ENCODE measurements around the gene SACM1L.

The SACM1L gene

DNA sequence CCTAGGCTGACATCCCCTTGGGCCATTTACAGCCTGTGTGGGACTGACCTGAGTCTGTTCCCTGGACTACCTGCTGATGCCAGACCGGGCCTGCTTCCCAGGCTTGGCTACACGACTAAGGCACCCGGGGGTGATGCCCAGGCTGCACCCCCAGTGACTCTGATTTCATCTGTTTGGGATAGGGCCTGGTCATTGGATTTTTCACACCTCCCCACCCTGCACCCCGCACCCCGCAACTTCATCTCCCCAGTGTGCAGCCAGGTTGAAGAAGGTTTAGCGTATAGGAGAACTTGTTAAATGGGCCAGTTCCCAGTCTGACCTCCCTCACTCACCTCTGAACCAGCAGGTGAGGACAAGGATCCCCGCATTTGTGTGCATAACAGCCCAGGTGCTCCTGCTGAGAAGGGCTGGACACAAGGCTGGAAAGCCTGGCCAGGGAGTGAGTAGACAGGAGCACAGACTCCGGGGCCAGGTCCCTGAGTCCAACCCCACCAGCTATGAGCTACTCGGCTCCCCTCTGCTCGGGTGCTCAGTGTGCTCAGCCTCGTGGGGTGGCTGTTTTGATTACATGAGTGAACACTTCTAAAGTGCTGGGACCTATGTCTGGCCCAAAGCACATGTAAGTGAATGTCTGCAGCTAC lies 88.7 kb downstream of the SACM1L start:
- no peak overlapping the region for H3K4me3 Mint-ChIP-seq
- peaks cover 3% of the 10 kb centered on the region for H3K27me3 Mint-ChIP-seq
- no peak overlapping the region for H3K27ac Mint-ChIP-seq
- intact Hi-C loops (cut with micrococcal nuclease) = no loop called here
- no peaks in the 10 kb centered on the region for H3K9me3 Mint-ChIP-seq
- H3K36me3 Mint-ChIP-seq (ENCODE audit: low read depth) = no peaks in the 10 kb centered on the region
- no peaks in the 10 kb centered on the region for H3K4me1 Mint-ChIP-seq (ENCODE audit: low read depth)

- Mint-ChIP-seq H3K9me3 (no peaks in the 10 kb centered on the region), H3K27me3 (peaks cover 3% of the 10 kb centered on the region), H3K27ac (no peak overlapping the region), H3K36me3 (ENCODE audit: low read depth) (no peaks in the 10 kb centered on the region), H3K4me1 (ENCODE audit: low read depth) (no peaks in the 10 kb centered on the region), H3K4me3 (no peak overlapping the region)
- intact Hi-C loops (cut with micrococcal nuclease) = no loop called here
These were observed 89.6 kb downstream of the SACM1L start for GRCh38 chr3:45778761-45779201.

DNA sequence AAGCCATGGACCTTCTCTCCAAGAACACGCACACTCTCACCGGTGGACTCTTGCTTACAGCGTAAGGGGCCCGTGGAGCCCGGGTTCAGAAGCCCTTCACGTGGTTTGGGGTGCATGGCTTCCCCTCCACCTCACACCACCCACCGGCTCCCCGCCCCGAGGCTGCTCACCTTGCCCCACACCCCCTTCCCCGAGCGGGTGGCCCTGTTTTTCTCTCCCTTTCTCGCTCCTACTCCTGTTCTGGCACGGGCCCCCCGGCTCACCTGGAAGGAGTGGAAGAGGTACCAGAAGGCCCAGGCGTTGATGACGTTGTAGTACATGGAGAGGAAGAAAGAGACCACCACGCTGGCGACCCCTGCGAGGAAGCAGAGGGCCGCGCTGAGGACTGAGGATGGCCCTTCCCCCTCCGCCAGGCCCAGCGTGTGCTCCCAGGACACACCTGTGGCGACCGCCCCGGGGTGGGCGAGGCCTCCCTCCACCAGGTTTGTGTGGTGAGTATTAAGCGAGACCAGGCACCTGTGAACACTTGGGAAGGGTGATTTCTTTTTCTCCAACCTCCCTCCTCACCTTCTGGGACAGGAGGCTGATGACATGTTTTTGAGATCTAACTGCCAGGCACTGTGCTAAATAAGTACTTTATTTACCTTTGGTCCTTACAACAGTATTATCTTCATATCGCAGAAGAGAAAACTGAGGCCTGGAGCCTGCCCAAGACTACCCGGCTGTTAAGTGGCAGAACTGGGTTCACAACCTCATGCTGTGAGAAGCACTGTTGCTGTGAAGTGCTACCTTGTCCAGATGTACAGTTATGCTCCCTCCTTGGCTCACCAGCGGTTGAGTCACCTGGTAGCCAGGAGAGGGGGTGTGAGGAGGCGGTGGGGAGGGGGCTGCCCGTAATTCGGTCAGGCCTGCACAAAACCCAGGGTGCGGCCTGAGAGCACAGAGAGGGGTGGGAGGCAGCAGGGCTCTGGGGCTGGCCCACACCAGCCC lies 90.8 kb downstream of the SACM1L start:
- Mint-ChIP-seq H3K4me3 (no peak overlapping the region), H3K27me3 (peaks cover 4% of the 10 kb centered on the region), H3K27ac (no peak overlapping the region), H3K9me3 (peaks cover 5% of the 10 kb centered on the region), H3K36me3 (ENCODE audit: low read depth) (no peaks in the 10 kb centered on the region), H3K4me1 (ENCODE audit: low read depth) (no peaks in the 10 kb centered on the region)
- intact Hi-C loops (cut with micrococcal nuclease) = no loop called here

DNA sequence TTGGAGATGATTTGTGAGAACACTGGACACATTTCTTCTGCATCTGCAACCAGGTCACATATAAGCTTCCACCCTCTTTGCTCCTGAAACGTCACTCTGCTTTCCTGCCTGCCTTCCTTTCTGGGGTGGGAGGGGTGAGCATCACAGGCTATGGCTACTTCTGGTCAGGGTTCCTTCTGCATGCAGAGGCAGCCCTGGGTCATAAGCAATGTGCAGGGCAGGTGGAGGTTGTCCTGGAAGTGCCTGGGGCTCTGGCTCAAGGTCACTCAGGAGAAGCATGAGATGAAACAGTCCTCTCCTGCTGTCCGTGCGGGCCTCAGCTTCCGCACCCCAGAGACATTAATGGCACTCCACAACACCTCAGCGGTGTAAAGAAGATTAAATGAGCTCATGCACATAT lies 92.1 kb downstream of the SACM1L start:
- H3K4me1 Mint-ChIP-seq (ENCODE audit: low read depth) = no peaks in the 10 kb centered on the region
- H3K27me3 Mint-ChIP-seq = peaks cover 3% of the 10 kb centered on the region
- no peaks in the 10 kb centered on the region for H3K36me3 Mint-ChIP-seq (ENCODE audit: low read depth)
- intact Hi-C loops (cut with micrococcal nuclease) = no loop called here
- no peak overlapping the region for H3K4me3 Mint-ChIP-seq
- H3K9me3 Mint-ChIP-seq = peaks cover 5% of the 10 kb centered on the region
- H3K27ac Mint-ChIP-seq = no peak overlapping the region

DNA sequence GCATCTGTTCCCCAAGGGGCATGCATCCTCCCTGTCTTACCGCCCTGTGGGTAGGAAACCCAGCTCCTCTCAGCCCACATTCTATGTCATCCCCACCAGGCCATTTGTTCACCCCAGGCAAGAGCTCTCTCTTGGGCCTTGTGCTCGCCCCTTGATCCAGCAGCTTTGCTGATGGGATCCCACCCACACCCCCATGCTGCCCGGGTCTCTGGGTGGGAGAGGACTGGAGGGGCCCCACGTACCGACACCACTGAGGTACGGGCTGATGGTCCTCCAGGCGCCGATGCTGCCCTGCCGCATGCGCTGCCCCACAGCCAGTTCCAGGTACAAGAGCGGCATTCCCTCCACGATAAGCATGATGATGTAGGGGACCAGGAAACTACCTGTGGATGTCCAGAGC lies 92.6 kb downstream of the SACM1L start:
- no peak overlapping the region for H3K27ac Mint-ChIP-seq

DNA sequence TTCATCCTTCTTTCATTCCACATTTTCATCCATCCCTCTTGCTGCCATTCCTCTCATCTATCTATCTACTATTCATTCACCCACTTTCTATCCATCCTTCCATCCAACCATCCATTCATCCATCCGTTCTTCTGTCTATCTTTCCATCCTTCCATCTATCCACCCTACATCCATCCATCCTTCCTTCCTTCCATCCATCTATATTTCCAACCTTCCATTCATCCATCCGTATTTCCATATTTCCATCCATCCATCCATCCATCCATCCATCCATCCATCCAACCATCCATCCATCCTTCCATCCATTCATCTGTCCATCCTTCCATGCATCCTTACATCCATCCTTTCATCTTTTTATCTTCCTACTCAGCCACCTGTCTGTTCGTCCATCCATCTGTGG lies 93.2 kb downstream of the SACM1L start:
- intact Hi-C loops (cut with micrococcal nuclease) = no loop called here
- no peak overlapping the region for H3K4me3 Mint-ChIP-seq
- peaks cover 5% of the 10 kb centered on the region for H3K9me3 Mint-ChIP-seq
- H3K36me3 Mint-ChIP-seq (ENCODE audit: low read depth) = no peaks in the 10 kb centered on the region
- H3K27ac Mint-ChIP-seq = no peak overlapping the region
- no peaks in the 10 kb centered on the region for H3K4me1 Mint-ChIP-seq (ENCODE audit: low read depth)
- H3K27me3 Mint-ChIP-seq = peaks cover 8% of the 10 kb centered on the region

More for the DNA sequence above, 92.6 kb downstream of the SACM1L start:
- peaks cover 3% of the 10 kb centered on the region for H3K27me3 Mint-ChIP-seq
- H3K9me3 Mint-ChIP-seq = peaks cover 5% of the 10 kb centered on the region
- intact Hi-C loops (cut with micrococcal nuclease) = no loop called here
- H3K4me1 Mint-ChIP-seq (ENCODE audit: low read depth) = no peaks in the 10 kb centered on the region
- H3K36me3 Mint-ChIP-seq (ENCODE audit: low read depth) = no peaks in the 10 kb centered on the region
- H3K4me3 Mint-ChIP-seq = no peak overlapping the region

DNA sequence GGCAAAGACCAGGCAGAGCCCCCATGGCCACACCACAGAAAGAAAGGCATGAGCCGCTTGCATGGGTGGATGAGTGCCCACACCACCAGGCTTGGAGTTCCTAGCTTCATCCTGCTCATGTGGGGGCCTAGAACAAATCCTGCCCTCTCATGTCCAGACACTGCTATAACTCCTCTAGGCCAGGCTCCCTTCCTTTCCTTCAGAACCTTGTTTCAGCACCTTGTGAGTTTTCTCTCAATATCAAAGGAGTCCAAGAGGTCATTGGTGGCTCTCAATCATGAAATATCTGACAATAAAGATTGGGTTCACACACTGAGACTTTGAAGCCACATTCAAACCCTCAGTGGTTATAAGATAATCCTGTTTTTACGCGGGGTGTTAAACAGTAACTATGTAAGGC lies 94.5 kb downstream of the SACM1L start:
- intact Hi-C loops (cut with micrococcal nuclease) = no loop called here
- Mint-ChIP-seq H3K4me1 (ENCODE audit: low read depth) (no peaks in the 10 kb centered on the region), H3K4me3 (no peak overlapping the region), H3K27ac (no peak overlapping the region), H3K27me3 (peaks cover 8% of the 10 kb centered on the region), H3K36me3 (ENCODE audit: low read depth) (no peaks in the 10 kb centered on the region), H3K9me3 (peaks cover 5% of the 10 kb centered on the region)

- Mint-ChIP-seq H3K27ac (no peak overlapping the region), H3K9me3 (peaks cover 5% of the 10 kb centered on the region), H3K4me3 (no peak overlapping the region)
These were observed 96.5 kb downstream of the SACM1L start for GRCh38 chr3:45785605-45786150.

GRCh38 chr3:45786801-45787495 lies 97.8 kb downstream of the SACM1L start:
- H3K27me3 Mint-ChIP-seq = peaks cover 8% of the 10 kb centered on the region
- H3K9me3 Mint-ChIP-seq = peaks cover 5% of the 10 kb centered on the region
- no peak overlapping the region for H3K4me3 Mint-ChIP-seq
- peaks cover 7% of the 10 kb centered on the region for H3K4me1 Mint-ChIP-seq (ENCODE audit: low read depth)
- H3K36me3 Mint-ChIP-seq (ENCODE audit: low read depth) = no peaks in the 10 kb centered on the region
- H3K27ac Mint-ChIP-seq = no peak overlapping the region
- intact Hi-C loops (cut with micrococcal nuclease) = no loop called here

More at GRCh38 chr3:45785605-45786150, 96.5 kb downstream of the SACM1L start:
- Mint-ChIP-seq H3K4me1 (ENCODE audit: low read depth) (no peaks in the 10 kb centered on the region), H3K27me3 (peaks cover 8% of the 10 kb centered on the region), H3K36me3 (ENCODE audit: low read depth) (no peaks in the 10 kb centered on the region)
- intact Hi-C loops (cut with micrococcal nuclease) = no loop called here

DNA sequence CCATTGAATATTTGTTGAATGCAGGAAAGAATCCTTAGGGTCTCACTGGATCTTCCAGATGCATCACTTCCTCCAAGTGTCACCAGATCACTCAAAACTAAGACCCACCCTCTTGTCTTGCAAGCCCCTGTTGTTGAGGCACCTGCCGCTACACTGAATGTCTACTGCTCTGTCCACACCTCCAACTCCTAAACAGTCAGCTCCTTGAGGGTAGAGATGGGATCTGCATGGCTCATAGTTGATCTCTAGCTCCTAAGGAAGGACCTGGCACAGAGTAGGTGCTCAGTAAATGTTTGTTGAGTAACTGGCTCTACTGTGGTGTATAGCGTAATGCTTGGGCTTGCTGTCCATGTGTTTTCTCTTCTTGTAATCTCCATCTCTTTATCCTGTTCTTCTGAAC lies 98.4 kb downstream of the SACM1L start:
- Mint-ChIP-seq H3K27me3 (peaks cover 8% of the 10 kb centered on the region), H3K27ac (no peak overlapping the region), H3K36me3 (ENCODE audit: low read depth) (no peaks in the 10 kb centered on the region), H3K4me3 (no peak overlapping the region), H3K4me1 (ENCODE audit: low read depth) (peaks cover 8% of the 10 kb centered on the region), H3K9me3 (peaks cover 5% of the 10 kb centered on the region)
- intact Hi-C loops (cut with micrococcal nuclease) = no loop called here

GRCh38 chr3:45789235-45789812 lies 100.1 kb downstream of the SACM1L start:
- H3K4me3 Mint-ChIP-seq = no peak overlapping the region
- peaks cover 5% of the 10 kb centered on the region for H3K9me3 Mint-ChIP-seq
- no peak overlapping the region for H3K27ac Mint-ChIP-seq
- intact Hi-C loops (cut with micrococcal nuclease) = no loop called here
- H3K4me1 Mint-ChIP-seq (ENCODE audit: low read depth) = peaks cover 8% of the 10 kb centered on the region
- H3K36me3 Mint-ChIP-seq (ENCODE audit: low read depth) = no peaks in the 10 kb centered on the region
- H3K27me3 Mint-ChIP-seq = peaks cover 17% of the 10 kb centered on the region

DNA sequence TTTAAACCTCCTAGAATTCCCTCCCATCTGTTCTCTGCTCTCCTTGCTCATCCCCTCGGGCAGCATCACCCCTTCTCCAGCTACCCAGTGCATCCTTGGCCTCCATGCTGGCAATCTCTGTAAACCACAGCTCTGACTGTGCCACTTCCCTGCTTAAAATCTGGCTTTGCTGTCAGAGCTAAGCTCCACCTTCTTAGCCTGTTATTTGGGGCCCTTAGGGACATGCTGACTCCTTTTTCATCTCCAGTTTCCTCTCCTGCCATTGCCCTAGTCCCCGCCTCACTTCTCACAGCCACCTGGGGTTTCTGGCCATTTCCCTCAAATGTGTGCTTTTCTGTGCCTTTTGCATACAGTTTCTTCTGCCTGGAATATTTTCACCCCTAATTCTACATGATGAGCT lies 101.4 kb downstream of the SACM1L start:
- H3K36me3 Mint-ChIP-seq (ENCODE audit: low read depth) = no peaks in the 10 kb centered on the region
- H3K27ac Mint-ChIP-seq = no peak overlapping the region
- H3K9me3 Mint-ChIP-seq = no peaks in the 10 kb centered on the region
- intact Hi-C loops (cut with micrococcal nuclease) = no loop called here
- H3K4me1 Mint-ChIP-seq (ENCODE audit: low read depth) = peaks cover 12% of the 10 kb centered on the region
- H3K27me3 Mint-ChIP-seq = peaks cover 29% of the 10 kb centered on the region
- no peak overlapping the region for H3K4me3 Mint-ChIP-seq

DNA sequence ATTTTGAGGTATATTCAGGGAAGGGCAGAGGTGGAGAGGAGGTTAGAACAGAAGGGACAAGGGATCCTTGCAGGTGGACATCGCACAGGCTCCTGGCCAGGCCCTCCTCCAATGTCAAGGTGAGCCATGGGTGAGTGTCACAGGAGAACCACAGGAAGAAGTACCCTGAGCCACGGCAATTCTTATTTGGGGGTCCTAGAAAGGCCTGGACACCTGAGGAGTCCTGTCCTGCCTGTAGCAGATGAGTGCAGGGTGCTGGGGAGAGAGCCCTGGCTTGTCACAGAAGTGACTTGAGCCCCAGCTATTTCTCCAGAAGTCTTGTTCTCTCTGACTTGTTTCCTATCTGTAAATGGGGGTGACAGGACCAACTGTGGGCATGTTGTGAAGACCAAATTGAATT lies 102.8 kb downstream of the SACM1L start:
- Mint-ChIP-seq H3K36me3 (ENCODE audit: low read depth) (no peaks in the 10 kb centered on the region), H3K27me3 (peaks cover 40% of the 10 kb centered on the region), H3K4me3 (no peak overlapping the region), H3K4me1 (ENCODE audit: low read depth) (peaks cover 16% of the 10 kb centered on the region), H3K27ac (no peak overlapping the region), H3K9me3 (no peaks in the 10 kb centered on the region)
- intact Hi-C loops (cut with micrococcal nuclease) = no loop called here

All from dendritic cell treated with granulocyte-macrophage colony-stimulating factor and Interleukin-4, amounts not matched to agents 40 ng/mL and 50 ng/mL, for 4 days (primary cell).